Osteoblast (primary cell): ENCODE measurements around the gene HTR1D. TPM values are rescaled to one million over a fixed set of nuclear protein-coding genes. Genes with fewer than 3 reads are reported as not detected.

ENCODE experiments used
- DNase-seq: peaks from one replicate; pipeline ENCODE4 v3.0.0; 2011; ENCODE audit warnings: low spot score, mixed read lengths; ENCODE audit not compliant: insufficient read length; ENCODE audit errors: missing footprints
- H2AFZ ChIP-seq: 2 replicates; pipeline ENCODE4 v1.6.0; 2011; ENCODE audit warnings: mild to moderate bottlenecking, low read length
- H3K27ac ChIP-seq: 2 replicates; pipeline ENCODE4 v1.5.1; 2011; ENCODE audit warnings: mild to moderate bottlenecking, low read depth, low read length, moderate library complexity
- H3K27me3 ChIP-seq: 2 replicates; pipeline ENCODE4 v1.6.0; 2012; ENCODE audit warnings: mild to moderate bottlenecking, control low read depth, inconsistent platforms, low read length, moderate library complexity; ENCODE audit not compliant: insufficient read depth
- H3K36me3 ChIP-seq: 2 replicates; pipeline ENCODE4 v1.5.1; 2011; ENCODE audit warnings: mild to moderate bottlenecking, low read length, control low read depth, moderate library complexity; ENCODE audit not compliant: insufficient read depth
- H3K4me1 ChIP-seq: 2 replicates; pipeline ENCODE4 v1.5.1; 2011; ENCODE audit warnings: mild to moderate bottlenecking, low read length, control low read depth, moderate library complexity; ENCODE audit not compliant: insufficient read depth
- H3K4me2 ChIP-seq: 2 replicates; pipeline ENCODE4 v1.6.0; 2011; ENCODE audit warnings: mild to moderate bottlenecking, low read length; ENCODE audit not compliant: insufficient read depth
- H3K4me3 ChIP-seq: fragments of 200-600 bp; sonication (generic); 3 replicates; pipeline ENCODE4 v1.5.1; 2012; ENCODE audit warnings: mild to moderate bottlenecking, low read length, inconsistent platforms; ENCODE audit not compliant: insufficient read depth
- H3K79me2 ChIP-seq: 2 replicates; pipeline ENCODE4 v1.6.0; 2012; ENCODE audit warnings: mild to moderate bottlenecking, low read length, control low read depth, inconsistent platforms; ENCODE audit not compliant: insufficient read depth
- H3K9me3 ChIP-seq: 2 replicates; pipeline ENCODE4 v1.5.1; 2011; ENCODE audit warnings: low read depth, low read length, control low read depth
- H4K20me1 ChIP-seq: 2 replicates; pipeline ENCODE4 v1.6.0; 2012; ENCODE audit warnings: mild to moderate bottlenecking, low read length, control low read depth; ENCODE audit not compliant: insufficient read depth
- CTCF ChIP-seq: IDR thresholded peaks from 2 replicates; pipeline ENCODE4 v1.5.1; 2011; ENCODE audit warnings: mild to moderate bottlenecking, low read depth, low read length, moderate library complexity; ENCODE audit errors: extremely low read depth
- total RNA-seq: library from RNA; depleted of rRNA; stranded (reverse); fragments of >200 nt; gene quantifications from 2 replicates; pipeline ENCODE4 v1.2.3, GENCODE V29; 2012

HTR1D gene
- total RNA-seq, 1 donor, result under 0.01 TPM

- H3K9me3 ChIP-seq, result no peaks in the 10 kb centered on the region
- no peak overlapping the region for H3K4me3 ChIP-seq
- H3K27ac ChIP-seq, result no peak overlapping the region
- no peaks in the 10 kb centered on the region for H3K79me2 ChIP-seq
- no peak overlapping the region for H2AFZ ChIP-seq
- H3K4me2 ChIP-seq, result no peak overlapping the region
- DNase-seq, result no peak
- H3K4me1 ChIP-seq, result peaks cover 8% of the 10 kb centered on the region
- no peaks in the 10 kb centered on the region for H3K36me3 ChIP-seq
- H3K27me3 ChIP-seq, result peaks cover 18% of the 10 kb centered on the region
- no peaks in the 10 kb centered on the region for H4K20me1 ChIP-seq
- TF ChIP-seq CTCF, result no peak
Measured at GRCh38 chr1:23222742-23223141, 5.4 kb upstream of the HTR1D start.

- H3K27ac ChIP-seq, result no peak overlapping the region
- DNase-seq, result no peak
- H3K9me3 ChIP-seq, result no peaks in the 10 kb centered on the region
- H3K4me1 ChIP-seq, result peaks cover 8% of the 10 kb centered on the region
- no peaks in the 10 kb centered on the region for H4K20me1 ChIP-seq
- peaks cover 21% of the 10 kb centered on the region for H3K27me3 ChIP-seq
- no peaks in the 10 kb centered on the region for H3K36me3 ChIP-seq
- H3K4me2 ChIP-seq, result no peak overlapping the region
- TF ChIP-seq CTCF, result no peak
- H3K4me3 ChIP-seq, result no peak overlapping the region
- H2AFZ ChIP-seq, result no peak overlapping the region
- H3K79me2 ChIP-seq, result no peaks in the 10 kb centered on the region
Measured at GRCh38 chr1:23222331-23222730, 5.0 kb upstream of the HTR1D start.

- H3K27ac ChIP-seq, result no peak overlapping the region
- H3K27me3 ChIP-seq, result peaks cover 33% of the 10 kb centered on the region
- DNase-seq, result no peak
- H4K20me1 ChIP-seq, result no peaks in the 10 kb centered on the region
- no peak for TF ChIP-seq CTCF
- peaks cover 8% of the 10 kb centered on the region for H3K4me1 ChIP-seq
- no peaks in the 10 kb centered on the region for H3K9me3 ChIP-seq
- H3K4me3 ChIP-seq, result no peak overlapping the region
- H3K4me2 ChIP-seq, result no peak overlapping the region
- no peak overlapping the region for H2AFZ ChIP-seq
- no peaks in the 10 kb centered on the region for H3K36me3 ChIP-seq
- H3K79me2 ChIP-seq, result no peaks in the 10 kb centered on the region
Measured at GRCh38 chr1:23221107-23221506, 3.8 kb upstream of the HTR1D start.

DNA sequence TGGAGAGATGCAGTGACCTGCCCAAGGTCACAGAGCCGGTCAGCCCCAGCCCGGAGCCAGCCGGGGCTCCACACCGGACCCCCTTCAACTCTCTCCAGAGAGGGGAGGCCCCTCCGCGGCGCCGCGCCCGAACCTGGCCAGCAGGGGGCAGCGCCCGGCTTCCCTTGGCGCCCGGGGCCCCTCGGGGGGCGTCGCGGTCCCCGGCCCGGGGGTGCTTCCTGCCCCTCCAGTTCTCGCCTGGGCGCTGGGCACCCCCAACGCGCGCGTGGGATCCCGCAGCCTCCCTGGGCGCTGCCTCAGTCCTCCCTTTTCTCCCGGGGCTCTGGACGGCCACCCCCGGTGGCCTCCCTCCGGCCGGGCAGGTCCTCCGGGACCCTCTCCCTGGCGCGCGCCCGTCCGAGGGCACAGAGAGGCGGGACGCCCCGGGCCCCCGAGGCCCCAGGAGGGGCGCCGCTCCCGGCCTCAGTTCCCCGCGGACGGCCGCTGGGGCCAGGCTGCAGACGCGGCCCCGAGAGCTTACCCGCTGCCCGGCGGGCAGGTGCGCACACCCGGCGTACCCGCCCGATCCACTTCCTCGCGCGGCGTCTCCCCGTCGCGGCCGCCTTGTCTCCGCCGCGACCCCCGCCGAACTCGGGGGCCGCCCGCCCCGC is 406 bp downstream of the HTR1D start:
- DNase-seq, result peak; percentile 88
- Histone ChIP-seq H3K4me2 (peak overlapping the region; percentile 55), H3K36me3 (no peaks in the 10 kb centered on the region), H2AFZ (no peak overlapping the region), H4K20me1 (no peaks in the 10 kb centered on the region), H3K27ac (no peak overlapping the region), H3K27me3 (peaks cover 36% of the 10 kb centered on the region), H3K79me2 (no peaks in the 10 kb centered on the region), H3K4me1 (no peaks in the 10 kb centered on the region), H3K4me3 (peak overlapping the region; percentile 55), H3K9me3 (no peaks in the 10 kb centered on the region)
- TF ChIP-seq CTCF, result peak; percentile 32
